Measurements from ENCODE around the gene HAS3.

GRCh38 chr16:69105501-69106361 is at the start of gene HAS3:
- TF ChIP-seq CTCF (conservative IDR thresholded peaks at IDR 0.05) (peak; percentile 62; the same call in 1 of the 2 replicates), EZH2 (IDR thresholded peaks at IDR 0.05; ENCODE audit: low read depth) (no peak)
